T-helper 22 cell (primary cell): ENCODE measurements around the gene BLID.

Source experiments
- DNase-seq: peaks from one replicate; pipeline ENCODE4 v3.0.0-alpha.2; 2020; ENCODE audit warnings: low read depth

BLID gene

GRCh38 chr11:122139595-122139866 lies 23.5 kb upstream of the BLID start:
- DNase-seq = no peak

GRCh38 chr11:122138744-122139594 lies 23.0 kb upstream of the BLID start:
- DNase-seq = no peak

GRCh38 chr11:122137078-122137793 lies 21.2 kb upstream of the BLID start:
- DNase-seq = no peak

- DNase-seq = no peak
These were observed 15.1 kb upstream of the BLID start for GRCh38 chr11:122131126-122131525.

GRCh38 chr11:122128146-122128545 lies 12.1 kb upstream of the BLID start:
- DNase-seq = no peak

GRCh38 chr11:122127020-122127419 lies 11.0 kb upstream of the BLID start:
- DNase-seq = no peak

- no peak for DNase-seq
These were observed 10.1 kb upstream of the BLID start for GRCh38 chr11:122126024-122126688.

GRCh38 chr11:122123263-122123929 lies 7.4 kb upstream of the BLID start:
- DNase-seq = no peak

GRCh38 chr11:122122179-122122578 lies 6.2 kb upstream of the BLID start:
- DNase-seq = no peak

GRCh38 chr11:122120096-122120495 lies 4.1 kb upstream of the BLID start:
- DNase-seq = no peak

GRCh38 chr11:122116591-122116990 lies 576 bp upstream of the BLID start:
- DNase-seq = no peak

- no peak for DNase-seq
These were observed 1.0 kb downstream of the BLID start for GRCh38 chr11:122114976-122115375.

GRCh38 chr11:122113836-122114825 lies 1.9 kb downstream of the BLID start:
- DNase-seq = no peak

- DNase-seq = no peak
These were observed 3.3 kb downstream of the BLID start for GRCh38 chr11:122112470-122113365.

GRCh38 chr11:122109932-122110331 lies 6.1 kb downstream of the BLID start:
- DNase-seq = no peak

GRCh38 chr11:122108828-122109227 lies 7.2 kb downstream of the BLID start:
- DNase-seq = no peak

GRCh38 chr11:122108192-122108799 lies 7.7 kb downstream of the BLID start:
- DNase-seq = no peak

- no peak for DNase-seq
These were observed 8.4 kb downstream of the BLID start for GRCh38 chr11:122107566-122107965.

GRCh38 chr11:122107045-122107444 lies 9.0 kb downstream of the BLID start:
- no peak for DNase-seq
